OCI-LY3 (cell line): Measurements from ENCODE around the gene FAM240A.

Experiments
- EZH2phosphoT487 ChIP-seq: fragments of 200-600 bp; shearing (Covaris generic); IDR thresholded peaks from 2 replicates; pipeline ENCODE4 v1.6.1; 2018; ENCODE audit warnings: antibody characterized with exemption, mixed run types, low read depth
- TF ChIP-seq, protein P1 (sequence below): fragments of 200-600, 300-600 bp; sonication (generic); IDR thresholded peaks from 2 replicates; pipeline ENCODE4 v1.5.1; 2014; ENCODE audit warnings: antibody characterized with exemption, low read length, low read depth

- TF ChIP-seq, protein P1, sequence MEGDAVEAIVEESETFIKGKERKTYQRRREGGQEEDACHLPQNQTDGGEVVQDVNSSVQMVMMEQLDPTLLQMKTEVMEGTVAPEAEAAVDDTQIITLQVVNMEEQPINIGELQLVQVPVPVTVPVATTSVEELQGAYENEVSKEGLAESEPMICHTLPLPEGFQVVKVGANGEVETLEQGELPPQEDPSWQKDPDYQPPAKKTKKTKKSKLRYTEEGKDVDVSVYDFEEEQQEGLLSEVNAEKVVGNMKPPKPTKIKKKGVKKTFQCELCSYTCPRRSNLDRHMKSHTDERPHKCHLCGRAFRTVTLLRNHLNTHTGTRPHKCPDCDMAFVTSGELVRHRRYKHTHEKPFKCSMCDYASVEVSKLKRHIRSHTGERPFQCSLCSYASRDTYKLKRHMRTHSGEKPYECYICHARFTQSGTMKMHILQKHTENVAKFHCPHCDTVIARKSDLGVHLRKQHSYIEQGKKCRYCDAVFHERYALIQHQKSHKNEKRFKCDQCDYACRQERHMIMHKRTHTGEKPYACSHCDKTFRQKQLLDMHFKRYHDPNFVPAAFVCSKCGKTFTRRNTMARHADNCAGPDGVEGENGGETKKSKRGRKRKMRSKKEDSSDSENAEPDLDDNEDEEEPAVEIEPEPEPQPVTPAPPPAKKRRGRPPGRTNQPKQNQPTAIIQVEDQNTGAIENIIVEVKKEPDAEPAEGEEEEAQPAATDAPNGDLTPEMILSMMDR: no peak
- no peak for TF ChIP-seq EZH2phosphoT487
These were observed 53.6 kb downstream of the FAM240A start for GRCh38 chr3:46665763-46666452.
